ENCODE results near the gene DUSP28. TPM values are rescaled to one million over a fixed set of nuclear protein-coding genes. Genes with fewer than 3 reads are reported as not detected.

Gene DUSP28
- total RNA-seq, 1 donor from 2014 or later: 5.3 TPM

GRCh38 chr2:240512666-240513535 is 47.3 kb upstream of the DUSP28 start:
- H3K27me3 ChIP-seq: no peaks in the 10 kb centered on the region
- H3K36me3 ChIP-seq: no peaks in the 10 kb centered on the region
- no peaks in the 10 kb centered on the region for H3K9me3 ChIP-seq
- intact Hi-C loops (cut with DNase I): no loop called here
- TF ChIP-seq, protein P1, sequence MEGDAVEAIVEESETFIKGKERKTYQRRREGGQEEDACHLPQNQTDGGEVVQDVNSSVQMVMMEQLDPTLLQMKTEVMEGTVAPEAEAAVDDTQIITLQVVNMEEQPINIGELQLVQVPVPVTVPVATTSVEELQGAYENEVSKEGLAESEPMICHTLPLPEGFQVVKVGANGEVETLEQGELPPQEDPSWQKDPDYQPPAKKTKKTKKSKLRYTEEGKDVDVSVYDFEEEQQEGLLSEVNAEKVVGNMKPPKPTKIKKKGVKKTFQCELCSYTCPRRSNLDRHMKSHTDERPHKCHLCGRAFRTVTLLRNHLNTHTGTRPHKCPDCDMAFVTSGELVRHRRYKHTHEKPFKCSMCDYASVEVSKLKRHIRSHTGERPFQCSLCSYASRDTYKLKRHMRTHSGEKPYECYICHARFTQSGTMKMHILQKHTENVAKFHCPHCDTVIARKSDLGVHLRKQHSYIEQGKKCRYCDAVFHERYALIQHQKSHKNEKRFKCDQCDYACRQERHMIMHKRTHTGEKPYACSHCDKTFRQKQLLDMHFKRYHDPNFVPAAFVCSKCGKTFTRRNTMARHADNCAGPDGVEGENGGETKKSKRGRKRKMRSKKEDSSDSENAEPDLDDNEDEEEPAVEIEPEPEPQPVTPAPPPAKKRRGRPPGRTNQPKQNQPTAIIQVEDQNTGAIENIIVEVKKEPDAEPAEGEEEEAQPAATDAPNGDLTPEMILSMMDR (IDR thresholded peaks at IDR 0.05): no peak
- DNase-seq (peak; percentile 62), ATAC-seq (no peak)
- H3K27ac ChIP-seq: no peak overlapping the region
- no peak overlapping the region for H3K4me3 ChIP-seq
- H3K4me1 ChIP-seq: no peaks in the 10 kb centered on the region

DNA sequence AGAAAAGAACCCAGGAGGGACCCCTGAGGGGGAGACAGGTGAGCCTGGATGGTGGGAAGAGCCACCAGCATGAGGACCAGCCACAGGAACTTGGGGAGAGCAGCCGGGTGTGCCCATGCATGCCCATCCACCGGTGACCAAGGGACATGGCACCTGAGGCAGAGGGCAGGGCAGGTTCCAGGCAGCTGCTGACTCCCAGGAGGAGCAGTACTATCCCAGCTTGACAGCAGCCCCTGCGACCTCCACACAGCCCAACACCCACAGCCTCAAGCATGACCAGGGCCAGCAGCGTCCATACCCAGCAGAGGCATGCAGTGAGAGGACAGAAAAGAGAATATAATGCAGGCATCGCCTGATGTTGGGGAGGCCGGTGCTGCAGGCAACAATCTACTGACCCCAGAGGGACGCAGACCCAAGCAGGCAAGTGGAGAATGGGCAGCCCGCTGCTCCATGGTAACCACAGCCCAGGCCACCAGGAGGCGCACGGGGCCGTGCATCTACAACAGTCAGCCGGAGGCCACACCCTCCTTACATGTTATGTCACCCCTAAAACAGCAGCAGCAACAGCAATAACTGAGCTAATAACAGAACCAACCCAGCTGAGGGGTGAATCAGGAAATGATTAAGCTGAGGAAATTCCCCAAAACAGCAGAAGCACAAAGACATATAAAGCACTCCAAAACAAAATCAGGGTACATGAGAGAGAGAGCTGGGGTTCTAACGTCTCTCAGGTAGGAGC is 46.4 kb upstream of the DUSP28 start:
- intact Hi-C loops (cut with DNase I): no loop called here
- no peaks in the 10 kb centered on the region for H3K27me3 ChIP-seq
- no peaks in the 10 kb centered on the region for H3K4me1 ChIP-seq
- TF ChIP-seq, protein P1 (IDR thresholded peaks at IDR 0.05): peak; percentile 84
- H3K9me3 ChIP-seq: no peaks in the 10 kb centered on the region
- no peak overlapping the region for H3K27ac ChIP-seq
- DNase-seq: peak; percentile 93
- ATAC-seq: peak; percentile 97
- H3K4me3 ChIP-seq: no peak overlapping the region
- H3K36me3 ChIP-seq: no peaks in the 10 kb centered on the region

GRCh38 chr2:240514631-240515030 is 45.5 kb upstream of the DUSP28 start:
- Histone ChIP-seq H3K36me3 (no peaks in the 10 kb centered on the region), H3K9me3 (no peaks in the 10 kb centered on the region), H3K27me3 (no peaks in the 10 kb centered on the region), H3K4me1 (peaks cover under 1% of the 10 kb centered on the region), H3K4me3 (no peak overlapping the region), H3K27ac (no peak overlapping the region)
- no peak for DNase-seq
- TF ChIP-seq, protein P1 (IDR thresholded peaks at IDR 0.05): no peak
- ATAC-seq: no peak
- intact Hi-C loops (cut with DNase I): no loop called here

- Histone ChIP-seq H3K27ac (no peak overlapping the region), H3K9me3 (no peaks in the 10 kb centered on the region), H3K4me1 (peaks cover 6% of the 10 kb centered on the region), H3K4me3 (no peak overlapping the region), H3K27me3 (no peaks in the 10 kb centered on the region), H3K36me3 (no peaks in the 10 kb centered on the region)
- ATAC-seq: no peak
- no peak for DNase-seq
- intact Hi-C loops (cut with DNase I): no loop called here
- TF ChIP-seq, protein P1 (IDR thresholded peaks at IDR 0.05): no peak
Observed at GRCh38 chr2:240517342-240517741, 42.8 kb upstream of the DUSP28 start.

DNA sequence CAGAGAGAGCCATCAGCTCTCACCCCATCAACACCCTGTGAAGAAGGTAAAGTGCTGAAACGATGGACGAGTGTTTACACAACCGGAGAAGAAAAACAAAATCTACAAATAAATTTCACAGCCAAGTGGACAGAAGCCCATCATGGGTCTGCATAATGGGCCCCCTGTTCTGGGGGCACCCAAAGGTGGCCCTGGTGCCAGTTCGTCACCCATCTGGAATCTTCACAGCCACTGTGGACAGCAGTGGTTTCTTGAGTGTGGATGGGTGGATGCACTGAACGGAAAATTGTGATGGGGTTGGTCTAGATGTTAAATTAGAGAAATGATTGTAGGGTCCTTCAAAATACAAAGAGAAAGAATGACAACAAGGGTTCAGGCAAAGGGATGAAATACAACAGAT is 41.2 kb upstream of the DUSP28 start:
- Histone ChIP-seq H3K36me3 (peaks cover 10% of the 10 kb centered on the region), H3K27me3 (no peaks in the 10 kb centered on the region), H3K4me3 (no peak overlapping the region), H3K9me3 (no peaks in the 10 kb centered on the region), H3K4me1 (peaks cover 6% of the 10 kb centered on the region), H3K27ac (no peak overlapping the region)
- TF ChIP-seq, protein P1 (IDR thresholded peaks at IDR 0.05): no peak
- no peak for DNase-seq
- intact Hi-C loops (cut with DNase I): no loop called here
- no peak for ATAC-seq
